ENCODE data around the gene LRRC36.

LRRC36 gene

DNA sequence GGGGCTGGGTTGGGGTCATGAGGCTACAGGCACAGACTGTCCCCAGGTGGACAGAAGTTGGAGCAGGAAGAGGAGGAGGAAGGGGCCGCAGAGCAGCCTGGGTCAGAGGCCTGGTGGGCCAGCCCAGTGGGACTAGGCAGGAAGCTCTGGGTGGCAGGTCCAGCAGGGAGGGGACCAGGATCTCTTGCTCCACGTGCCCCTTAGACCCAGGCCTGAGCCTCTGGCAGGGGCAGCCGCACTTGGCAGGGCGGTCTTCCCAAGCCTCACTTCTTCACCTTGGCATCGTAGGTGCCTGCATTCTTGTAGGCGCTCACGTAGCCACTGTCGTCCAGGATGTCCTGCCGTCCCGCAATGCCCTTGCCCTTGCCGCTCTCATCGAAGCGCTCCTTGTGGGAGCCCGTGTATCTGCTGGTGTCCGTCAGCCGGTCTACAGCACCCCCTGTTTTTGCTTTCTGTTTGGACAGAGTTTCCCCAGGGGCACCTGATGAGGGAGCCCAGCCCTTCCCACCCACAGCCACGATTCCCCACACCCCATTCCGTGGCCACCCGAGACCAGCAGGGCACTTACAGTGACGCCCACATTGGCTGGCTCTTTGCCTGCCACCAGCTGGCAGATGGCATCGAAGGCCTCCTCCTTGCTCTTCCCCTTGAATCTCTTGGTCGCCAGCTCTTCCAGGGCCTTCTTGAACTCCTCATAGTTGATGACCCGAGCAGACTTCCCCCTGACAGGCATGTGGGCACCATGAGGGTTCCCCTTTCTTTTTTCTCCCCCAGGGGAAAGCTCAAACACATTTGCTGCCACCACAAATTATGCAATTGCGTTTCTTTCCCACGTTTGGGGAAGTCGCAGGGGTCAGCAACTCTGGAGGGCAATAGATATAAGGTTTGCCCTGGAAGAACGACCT is 63.5 kb downstream of the LRRC36 start:
- no peak overlapping the region for H3K9ac ChIP-seq (ENCODE audit: low read length)
- H3F3A ChIP-seq (ENCODE audit: insufficient read depth, low read length), result no peaks in the 10 kb centered on the region
- H3K36me3 ChIP-seq (replicated peaks; ENCODE audit: insufficient read depth, low read length), result no peaks in the 10 kb centered on the region
- no peaks in the 10 kb centered on the region for H3K9me3 ChIP-seq (replicated peaks; ENCODE audit: insufficient read depth, low read length)
- no peaks in the 10 kb centered on the region for H3K4me1 ChIP-seq (ENCODE audit: low read length)
- no peaks in the 10 kb centered on the region for H3K9me2 ChIP-seq (replicated peaks; ENCODE audit: insufficient read depth, low read length)
- H3K4me2 ChIP-seq (ENCODE audit: low read depth, low read length), result no peak overlapping the region
- peaks cover 30% of the 10 kb centered on the region for H3K27me3 ChIP-seq (replicated peaks; ENCODE audit: insufficient read depth, low read length)
- H4K20me1 ChIP-seq (ENCODE audit: insufficient read depth, low read length), result no peaks in the 10 kb centered on the region
- TF ChIP-seq, protein P1, sequence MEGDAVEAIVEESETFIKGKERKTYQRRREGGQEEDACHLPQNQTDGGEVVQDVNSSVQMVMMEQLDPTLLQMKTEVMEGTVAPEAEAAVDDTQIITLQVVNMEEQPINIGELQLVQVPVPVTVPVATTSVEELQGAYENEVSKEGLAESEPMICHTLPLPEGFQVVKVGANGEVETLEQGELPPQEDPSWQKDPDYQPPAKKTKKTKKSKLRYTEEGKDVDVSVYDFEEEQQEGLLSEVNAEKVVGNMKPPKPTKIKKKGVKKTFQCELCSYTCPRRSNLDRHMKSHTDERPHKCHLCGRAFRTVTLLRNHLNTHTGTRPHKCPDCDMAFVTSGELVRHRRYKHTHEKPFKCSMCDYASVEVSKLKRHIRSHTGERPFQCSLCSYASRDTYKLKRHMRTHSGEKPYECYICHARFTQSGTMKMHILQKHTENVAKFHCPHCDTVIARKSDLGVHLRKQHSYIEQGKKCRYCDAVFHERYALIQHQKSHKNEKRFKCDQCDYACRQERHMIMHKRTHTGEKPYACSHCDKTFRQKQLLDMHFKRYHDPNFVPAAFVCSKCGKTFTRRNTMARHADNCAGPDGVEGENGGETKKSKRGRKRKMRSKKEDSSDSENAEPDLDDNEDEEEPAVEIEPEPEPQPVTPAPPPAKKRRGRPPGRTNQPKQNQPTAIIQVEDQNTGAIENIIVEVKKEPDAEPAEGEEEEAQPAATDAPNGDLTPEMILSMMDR (IDR thresholded peaks at IDR 0.05; ENCODE audit: low read length), result no peak
- TF ChIP-seq EZH2phosphoT487 (IDR thresholded peaks at IDR 0.05; ENCODE audit: low read length) (no peak), EZH2 (optimal IDR thresholded peaks at IDR 0.05; ENCODE audit: low read depth, low read length) (no peak)
- H3K4me3 ChIP-seq (ENCODE audit: low read length), result no peak overlapping the region
- no peaks in the 10 kb centered on the region for H3K79me2 ChIP-seq (ENCODE audit: low read length)
- no peak overlapping the region for H3K27ac ChIP-seq (ENCODE audit: low read length)
- H2AFZ ChIP-seq (ENCODE audit: low read length), result no peak overlapping the region
- no peak for DNase-seq

- Histone ChIP-seq H4K20me1 (ENCODE audit: insufficient read depth, low read length) (no peaks in the 10 kb centered on the region), H3K4me1 (ENCODE audit: low read length) (no peaks in the 10 kb centered on the region), H3K9me2 (replicated peaks; ENCODE audit: insufficient read depth, low read length) (no peaks in the 10 kb centered on the region), H3K9ac (ENCODE audit: low read length) (no peak overlapping the region), H2AFZ (ENCODE audit: low read length) (no peak overlapping the region), H3K4me2 (ENCODE audit: low read depth, low read length) (no peak overlapping the region), H3K4me3 (ENCODE audit: low read length) (no peak overlapping the region), H3K27me3 (replicated peaks; ENCODE audit: insufficient read depth, low read length) (peaks cover 36% of the 10 kb centered on the region), H3K79me2 (ENCODE audit: low read length) (no peaks in the 10 kb centered on the region), H3K36me3 (replicated peaks; ENCODE audit: insufficient read depth, low read length) (no peaks in the 10 kb centered on the region), H3F3A (ENCODE audit: insufficient read depth, low read length) (no peaks in the 10 kb centered on the region), H3K9me3 (replicated peaks; ENCODE audit: insufficient read depth, low read length) (no peaks in the 10 kb centered on the region), H3K27ac (ENCODE audit: low read length) (no peak overlapping the region)
- DNase-seq, result no peak
- TF ChIP-seq, protein P1 (IDR thresholded peaks at IDR 0.05; ENCODE audit: low read length), result no peak
- TF ChIP-seq EZH2 (optimal IDR thresholded peaks at IDR 0.05; ENCODE audit: low read depth, low read length) (no peak), EZH2phosphoT487 (IDR thresholded peaks at IDR 0.05; ENCODE audit: low read length) (no peak)
Observed at GRCh38 chr16:67390816-67391423, 64.3 kb downstream of the LRRC36 start.

DNA sequence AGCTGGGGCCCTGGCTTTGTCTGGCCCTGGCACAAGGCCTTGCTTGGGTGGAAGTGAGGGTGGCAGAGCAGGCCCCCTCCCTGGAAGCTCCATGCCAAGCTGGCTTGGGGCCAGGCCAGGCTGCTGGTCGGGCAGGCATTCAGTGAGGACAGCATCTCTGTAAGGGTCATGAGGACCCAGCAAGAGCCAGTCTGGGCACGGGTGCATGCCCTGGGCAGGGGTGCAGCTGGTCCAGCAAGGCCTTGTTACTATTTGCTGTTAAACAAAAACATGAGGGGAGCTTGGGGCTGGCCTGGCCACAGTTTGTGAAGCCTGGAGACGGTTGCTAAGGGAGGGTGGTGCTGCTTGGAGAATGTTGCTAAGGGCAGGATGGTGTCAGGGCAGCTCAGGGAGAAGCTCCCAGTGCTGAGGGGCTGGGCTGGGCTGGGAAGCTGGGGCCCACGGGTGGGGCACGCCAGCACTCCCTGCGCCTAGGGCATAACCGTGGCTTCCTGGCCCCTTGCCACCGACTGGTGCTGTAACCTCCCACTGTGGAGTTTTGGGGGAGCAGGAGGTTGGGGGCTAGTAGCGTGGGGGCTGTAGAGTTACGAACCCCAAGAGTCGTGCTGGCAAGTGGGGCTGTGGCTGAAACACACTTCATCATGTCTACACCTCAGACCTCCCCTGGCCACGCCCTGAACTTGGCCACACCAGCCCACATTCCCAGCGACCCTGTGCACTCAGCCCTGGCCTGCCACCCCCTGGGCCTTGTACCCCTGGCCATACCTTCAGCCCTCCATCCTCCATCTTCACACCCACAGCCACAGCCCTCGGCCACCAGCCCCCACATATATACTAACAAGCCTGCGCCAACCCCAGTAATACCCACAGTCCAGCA is 65.0 kb downstream of the LRRC36 start:
- no peaks in the 10 kb centered on the region for H3F3A ChIP-seq (ENCODE audit: insufficient read depth, low read length)
- H3K9ac ChIP-seq (ENCODE audit: low read length), result no peak overlapping the region
- H3K9me2 ChIP-seq (replicated peaks; ENCODE audit: insufficient read depth, low read length), result no peaks in the 10 kb centered on the region
- H3K4me3 ChIP-seq (ENCODE audit: low read length), result no peak overlapping the region
- TF ChIP-seq, protein P1 (IDR thresholded peaks at IDR 0.05; ENCODE audit: low read length), result no peak
- TF ChIP-seq EZH2phosphoT487 (IDR thresholded peaks at IDR 0.05; ENCODE audit: low read length), result no peak
- no peak for TF ChIP-seq EZH2 (optimal IDR thresholded peaks at IDR 0.05; ENCODE audit: low read depth, low read length)
- H3K79me2 ChIP-seq (ENCODE audit: low read length), result no peaks in the 10 kb centered on the region
- H4K20me1 ChIP-seq (ENCODE audit: insufficient read depth, low read length), result no peaks in the 10 kb centered on the region
- H3K4me2 ChIP-seq (ENCODE audit: low read depth, low read length), result no peak overlapping the region
- DNase-seq, result no peak
- H2AFZ ChIP-seq (ENCODE audit: low read length), result no peak overlapping the region
- no peaks in the 10 kb centered on the region for H3K9me3 ChIP-seq (replicated peaks; ENCODE audit: insufficient read depth, low read length)
- H3K27me3 ChIP-seq (replicated peaks; ENCODE audit: insufficient read depth, low read length), result peaks cover 36% of the 10 kb centered on the region
- no peak overlapping the region for H3K27ac ChIP-seq (ENCODE audit: low read length)
- no peaks in the 10 kb centered on the region for H3K4me1 ChIP-seq (ENCODE audit: low read length)
- H3K36me3 ChIP-seq (replicated peaks; ENCODE audit: insufficient read depth, low read length), result no peaks in the 10 kb centered on the region
